Erythroblast (primary cell): ENCODE data around the gene MYO10.

ENCODE experiments used
- GATA1 ChIP-seq: IDR thresholded peaks from 2 replicates; pipeline ENCODE4 v1.6.1; 2011; ENCODE audit warnings: low read depth, mild to moderate bottlenecking, control low read depth, low read length, moderate library complexity
- POLR2A ChIP-seq: IDR thresholded peaks from 2 replicates; pipeline ENCODE4 v1.6.1; 2011; ENCODE audit warnings: mild to moderate bottlenecking, low read length

GRCh38 chr5:16628376-16628775 lies 307.7 kb downstream of the MYO10 start:
- TF ChIP-seq POLR2A (no peak), GATA1 (no peak)
